ENCODE data around the gene DCDC1.

Gene DCDC1

DNA sequence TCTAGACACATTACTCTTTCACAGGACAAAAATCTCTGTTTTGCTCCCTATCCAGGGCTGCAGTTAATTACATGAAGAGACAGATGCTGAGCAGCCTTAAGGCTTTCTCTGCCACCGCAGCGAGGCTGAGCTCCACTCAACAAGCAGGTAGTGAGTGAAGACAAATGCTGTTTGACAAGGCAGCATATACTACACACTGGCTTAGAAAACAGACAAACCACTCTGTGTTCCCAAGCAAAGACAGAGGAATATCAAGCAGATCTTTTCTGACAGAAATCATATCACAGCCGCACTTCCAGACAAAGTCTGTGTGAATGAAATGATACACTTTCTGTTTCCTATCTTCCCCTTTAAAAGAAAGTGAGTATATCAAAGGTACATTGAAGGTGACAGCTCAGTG lies 368.1 kb downstream of the DCDC1 start:
- Histone ChIP-seq H3K4me3 (no peak overlapping the region), H3K27ac (no peak overlapping the region)
- TF ChIP-seq, protein P1, sequence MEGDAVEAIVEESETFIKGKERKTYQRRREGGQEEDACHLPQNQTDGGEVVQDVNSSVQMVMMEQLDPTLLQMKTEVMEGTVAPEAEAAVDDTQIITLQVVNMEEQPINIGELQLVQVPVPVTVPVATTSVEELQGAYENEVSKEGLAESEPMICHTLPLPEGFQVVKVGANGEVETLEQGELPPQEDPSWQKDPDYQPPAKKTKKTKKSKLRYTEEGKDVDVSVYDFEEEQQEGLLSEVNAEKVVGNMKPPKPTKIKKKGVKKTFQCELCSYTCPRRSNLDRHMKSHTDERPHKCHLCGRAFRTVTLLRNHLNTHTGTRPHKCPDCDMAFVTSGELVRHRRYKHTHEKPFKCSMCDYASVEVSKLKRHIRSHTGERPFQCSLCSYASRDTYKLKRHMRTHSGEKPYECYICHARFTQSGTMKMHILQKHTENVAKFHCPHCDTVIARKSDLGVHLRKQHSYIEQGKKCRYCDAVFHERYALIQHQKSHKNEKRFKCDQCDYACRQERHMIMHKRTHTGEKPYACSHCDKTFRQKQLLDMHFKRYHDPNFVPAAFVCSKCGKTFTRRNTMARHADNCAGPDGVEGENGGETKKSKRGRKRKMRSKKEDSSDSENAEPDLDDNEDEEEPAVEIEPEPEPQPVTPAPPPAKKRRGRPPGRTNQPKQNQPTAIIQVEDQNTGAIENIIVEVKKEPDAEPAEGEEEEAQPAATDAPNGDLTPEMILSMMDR (IDR thresholded peaks at IDR 0.05), result no peak
- no peak for DNase-seq (ENCODE audit: low spot score)

DNA sequence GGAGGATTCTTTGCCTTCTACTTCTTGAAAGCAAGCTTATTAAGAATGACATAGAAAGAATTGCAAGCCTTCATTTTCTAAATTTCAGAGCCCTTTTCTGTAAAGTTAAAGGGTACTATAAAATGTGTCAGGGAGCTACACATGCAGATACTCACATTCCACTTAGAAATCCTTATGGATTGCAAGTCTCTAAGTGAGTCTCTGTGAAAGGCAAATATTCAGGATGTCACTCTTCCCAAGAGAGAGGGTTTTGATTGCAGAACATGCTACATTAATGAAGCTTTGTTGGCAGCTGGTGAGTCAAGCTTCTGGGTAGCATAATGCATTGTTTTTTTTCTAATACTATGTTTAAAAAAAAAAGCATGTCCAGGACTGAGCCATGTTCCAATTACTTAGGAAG lies 369.2 kb downstream of the DCDC1 start:
- no peak for DNase-seq (ENCODE audit: low spot score)
- Histone ChIP-seq H3K4me3 (no peak overlapping the region), H3K27ac (no peak overlapping the region)
- TF ChIP-seq, protein P1 (IDR thresholded peaks at IDR 0.05), result no peak

DNA sequence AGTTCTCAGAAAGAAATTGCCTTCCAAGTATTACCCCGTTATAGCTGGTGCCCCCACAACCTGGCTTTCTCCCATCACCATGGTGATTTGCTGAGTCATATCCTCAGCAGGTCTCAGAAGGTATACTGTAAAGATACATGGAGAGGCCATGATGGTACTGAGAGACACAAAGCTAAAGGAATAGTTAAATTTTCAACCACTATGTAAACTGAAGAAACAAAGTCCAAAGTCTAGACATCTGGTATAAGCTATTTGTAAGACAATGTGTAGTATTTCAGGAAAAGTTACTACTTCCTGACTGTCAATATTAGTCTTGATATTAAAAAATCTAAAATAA lies 377.1 kb downstream of the DCDC1 start:
- DNase-seq (ENCODE audit: low spot score), result no peak
- TF ChIP-seq, protein P1 (IDR thresholded peaks at IDR 0.05), result no peak
- Histone ChIP-seq H3K4me3 (no peak overlapping the region), H3K27ac (no peak overlapping the region)

DNA sequence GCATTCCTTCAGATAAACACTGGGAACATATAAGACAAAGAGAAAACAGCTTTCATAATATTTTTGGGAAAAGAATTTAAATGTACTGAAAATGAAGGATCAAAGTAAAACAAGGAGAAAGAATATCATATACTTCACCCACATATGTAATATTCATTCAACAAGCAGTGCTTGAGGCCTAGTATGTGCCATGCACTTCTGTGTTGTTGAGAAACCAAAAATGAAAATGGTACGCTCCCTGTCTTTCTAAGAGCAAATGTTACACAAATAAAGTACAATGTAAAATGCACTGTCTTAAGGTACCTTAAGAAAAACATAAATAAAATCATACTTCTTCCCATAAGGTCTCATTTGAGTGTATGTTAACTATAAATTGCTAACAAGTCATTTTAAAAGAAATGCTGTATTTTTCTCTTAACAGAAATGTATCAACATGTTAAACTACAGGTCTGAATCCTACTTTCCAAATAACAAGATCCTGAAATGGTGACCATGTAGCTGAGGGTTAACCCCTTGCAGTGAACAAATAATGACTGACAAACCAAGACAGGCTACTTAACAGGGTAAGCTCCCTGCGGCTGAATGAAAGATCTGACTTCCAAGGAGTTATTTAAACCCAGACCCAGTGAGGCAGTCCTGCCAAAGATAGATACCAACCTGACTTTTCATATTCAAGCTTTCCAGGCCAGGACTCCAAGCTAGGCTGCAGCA lies 377.6 kb downstream of the DCDC1 start:
- Histone ChIP-seq H3K4me3 (no peak overlapping the region), H3K27ac (no peak overlapping the region)
- no peak for DNase-seq (ENCODE audit: low spot score)
- TF ChIP-seq, protein P1 (IDR thresholded peaks at IDR 0.05), result no peak

DNA sequence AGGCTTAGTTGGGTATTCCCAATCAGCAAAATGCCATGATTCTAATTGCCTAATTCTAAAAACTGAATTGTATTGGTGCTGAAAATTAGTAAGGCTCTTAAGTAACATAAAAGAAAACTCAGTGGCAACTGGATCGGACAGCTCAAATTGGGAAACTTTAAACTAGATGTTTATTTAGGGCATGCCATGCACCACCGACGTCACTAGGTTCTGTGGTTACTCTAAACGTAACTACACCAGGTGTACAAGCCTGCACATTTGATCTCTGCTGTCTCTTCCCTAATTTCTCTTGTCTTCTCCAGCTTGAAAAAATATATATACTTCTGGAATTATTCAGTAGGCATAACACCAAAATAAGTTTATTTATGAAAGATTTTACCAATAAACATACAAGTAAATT lies 378.2 kb downstream of the DCDC1 start:
- Histone ChIP-seq H3K4me3 (no peak overlapping the region), H3K27ac (no peak overlapping the region)
- DNase-seq (ENCODE audit: low spot score), result no peak
- TF ChIP-seq, protein P1 (IDR thresholded peaks at IDR 0.05), result no peak

DNA sequence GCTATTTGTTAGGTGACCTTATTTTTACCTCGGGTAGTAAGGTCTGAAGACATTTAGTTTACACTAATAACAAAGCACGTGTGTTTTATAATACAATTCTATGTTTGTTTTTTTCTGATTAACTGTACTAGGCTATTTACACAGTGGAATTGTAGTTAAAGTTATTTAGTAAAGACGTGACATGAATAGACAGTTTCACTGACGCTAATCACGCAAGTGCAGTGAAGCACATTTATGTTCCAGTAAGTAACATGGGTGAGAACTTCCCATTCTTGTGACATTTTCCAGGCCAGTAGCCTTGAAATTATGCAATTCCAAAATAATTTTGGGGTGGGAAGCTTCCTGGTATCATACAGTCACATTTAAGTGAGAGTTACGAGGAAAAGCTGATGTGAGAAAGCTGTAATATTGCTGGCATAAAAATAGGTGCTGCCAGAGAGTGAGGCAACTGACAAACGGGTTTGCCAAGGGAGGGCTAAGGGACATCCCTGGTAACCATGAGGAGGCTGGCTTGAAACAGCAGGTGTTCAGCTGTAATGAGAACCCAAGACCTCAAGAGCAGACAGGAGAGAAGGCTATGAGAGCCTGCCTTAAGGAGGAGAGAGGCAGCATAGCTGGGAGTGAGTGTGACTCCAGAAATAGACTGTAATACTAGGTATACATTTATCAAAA lies 378.8 kb downstream of the DCDC1 start:
- no peak overlapping the region for H3K4me3 ChIP-seq
- no peak overlapping the region for H3K27ac ChIP-seq
- TF ChIP-seq, protein P1 (IDR thresholded peaks at IDR 0.05), result no peak
- no peak for DNase-seq (ENCODE audit: low spot score)

DNA sequence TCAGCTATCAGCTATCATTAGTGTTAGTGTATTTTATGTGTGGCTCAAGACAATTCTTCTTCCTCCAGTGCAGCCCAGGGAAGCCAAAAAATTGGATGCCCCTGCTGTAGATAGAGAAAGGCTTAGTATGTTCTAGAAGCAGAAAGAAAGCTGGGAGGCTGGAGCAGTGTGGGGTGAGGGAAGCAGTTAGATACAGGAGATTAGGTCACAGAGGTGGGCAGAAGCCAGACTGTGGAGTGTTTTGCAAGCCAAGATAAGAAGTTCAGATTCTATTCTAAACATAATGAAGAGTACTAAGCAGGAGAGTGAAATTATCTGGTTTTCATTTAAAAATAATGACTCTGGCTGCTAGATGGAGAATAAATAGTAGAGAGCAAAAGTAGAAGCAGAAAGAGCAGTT lies 381.7 kb downstream of the DCDC1 start:
- Histone ChIP-seq H3K4me3 (no peak overlapping the region), H3K27ac (no peak overlapping the region)
- TF ChIP-seq, protein P1 (IDR thresholded peaks at IDR 0.05), result no peak
- DNase-seq (ENCODE audit: low spot score), result no peak

Measured in coronary artery (tissue), 2 donors.